DLD1 (cell line): ENCODE measurements around the gene LRP2BP.
"Not testable (repeated sequence)": the region's sequence is repeated elsewhere in the genome, so short reads cannot be mapped to it uniquely, and the experiment has no call there.

Source experiments
- in situ Hi-C: cut with HindIII; loops from 2 replicates; pipeline ENCODE4 v1.10.0; 2017; ENCODE audit warnings: low sequenced_read_pairs

The LRP2BP gene

DNA sequence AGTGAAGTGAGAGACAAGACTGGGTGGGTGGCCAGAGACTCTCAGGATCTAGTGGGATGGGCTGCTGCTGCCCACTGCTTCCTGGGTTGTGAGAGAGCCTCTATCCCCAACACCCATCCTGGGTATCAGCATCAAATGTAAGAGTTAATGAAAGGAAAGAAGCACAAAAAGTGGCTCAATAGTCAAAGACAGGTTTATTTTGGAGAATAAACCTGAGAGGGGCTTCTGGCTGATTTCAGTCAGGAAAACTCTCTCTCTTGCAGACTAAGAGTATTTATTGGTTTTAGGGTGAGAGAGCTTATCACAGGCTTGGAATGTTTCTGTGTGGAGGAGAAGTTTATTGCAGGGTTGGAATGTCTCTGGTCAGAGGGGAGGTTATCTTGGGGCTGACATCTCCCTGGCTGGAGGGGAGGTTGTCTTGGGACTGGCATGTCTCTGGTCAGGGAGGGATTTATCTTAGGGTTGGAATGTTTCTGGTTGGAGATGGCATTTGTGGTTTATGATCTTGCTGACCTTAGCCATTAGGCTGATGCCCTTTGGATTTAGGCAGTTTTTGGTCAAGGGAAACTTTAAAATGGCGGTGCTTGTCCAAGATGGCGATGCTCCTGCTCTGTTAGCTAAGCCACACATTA is 65.7 kb downstream of the LRP2BP start:
- in situ Hi-C loops: not testable (repeated sequence)

DNA sequence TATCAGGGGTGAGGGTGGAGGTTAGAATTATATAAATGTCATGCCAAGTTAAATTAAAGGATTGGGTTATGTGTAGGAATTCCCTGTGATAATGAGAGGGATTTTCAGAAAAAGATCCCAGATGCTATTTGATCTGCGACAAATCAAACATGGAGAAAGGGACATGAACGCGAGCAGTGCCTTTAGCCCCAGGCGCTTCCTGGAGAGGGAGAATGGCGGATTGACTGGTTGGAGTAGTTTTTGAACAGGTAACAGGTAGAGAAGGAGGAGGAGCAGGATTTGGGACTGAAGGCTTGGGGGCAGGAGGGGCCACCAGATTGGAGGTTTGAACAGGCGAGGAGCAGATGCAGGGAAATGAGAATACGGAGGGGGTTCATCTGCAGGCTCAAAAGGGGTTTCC is 67.1 kb downstream of the LRP2BP start:
- in situ Hi-C loops: no loop called here

DNA sequence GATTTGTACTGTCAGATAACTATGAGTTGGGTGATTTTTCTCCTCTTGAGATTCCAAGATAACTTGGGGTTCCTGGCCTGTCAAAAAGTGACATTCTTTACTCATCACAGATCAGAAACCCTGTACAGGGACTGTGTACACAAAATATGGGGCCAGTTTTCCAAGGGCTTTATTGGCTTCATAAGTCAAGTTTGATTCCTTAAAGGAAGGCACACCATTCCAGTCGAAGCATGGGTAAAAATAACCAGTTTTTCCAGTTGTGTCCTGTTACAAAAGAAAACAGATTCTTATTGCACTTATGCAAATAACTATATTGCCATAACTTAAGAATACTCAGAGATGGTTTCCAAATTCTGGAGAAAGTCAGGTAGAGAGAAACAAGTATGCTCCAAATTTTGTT is 70.0 kb downstream of the LRP2BP start:
- in situ Hi-C loops: not testable (repeated sequence)

DNA sequence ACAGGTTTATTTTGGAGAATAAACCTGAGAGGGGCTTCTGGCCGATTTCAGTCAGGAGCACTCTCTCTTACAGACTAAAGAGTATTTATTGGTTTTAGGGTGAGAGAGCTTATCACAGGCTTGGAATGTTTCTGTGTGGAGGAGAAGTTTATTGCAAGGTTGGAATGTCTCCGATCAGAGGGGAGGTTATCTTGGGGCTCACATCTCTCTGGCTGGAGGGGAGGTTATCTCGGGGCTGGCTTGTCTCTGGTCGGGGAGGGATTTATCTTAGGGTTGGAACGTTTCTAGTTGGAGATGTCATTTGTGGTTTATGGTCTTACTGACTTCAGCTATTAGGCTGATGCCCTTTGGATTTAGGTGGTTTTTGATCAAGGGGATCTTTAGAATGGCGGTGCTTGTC is 71.4 kb downstream of the LRP2BP start:
- in situ Hi-C loops: not testable (repeated sequence)

DNA sequence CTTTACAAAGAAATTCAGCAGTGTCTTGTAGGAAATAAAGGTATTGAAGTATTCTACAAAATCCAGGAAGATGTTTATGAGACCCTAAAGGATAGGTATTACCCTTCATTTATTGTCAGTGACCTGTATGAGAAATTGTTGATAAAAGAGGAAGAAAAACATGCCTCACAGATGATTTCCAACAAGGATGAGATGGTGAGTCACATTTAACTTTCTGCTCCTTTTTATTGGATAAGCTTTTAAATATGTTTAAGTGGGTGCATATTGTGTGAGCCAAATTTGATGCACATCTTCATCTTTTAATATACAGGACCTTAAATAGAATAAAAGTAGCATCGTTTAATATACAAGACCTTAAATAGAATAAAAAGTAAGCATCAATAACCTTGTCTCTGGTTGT is 72.1 kb downstream of the LRP2BP start:
- in situ Hi-C loops: no loop called here

DNA sequence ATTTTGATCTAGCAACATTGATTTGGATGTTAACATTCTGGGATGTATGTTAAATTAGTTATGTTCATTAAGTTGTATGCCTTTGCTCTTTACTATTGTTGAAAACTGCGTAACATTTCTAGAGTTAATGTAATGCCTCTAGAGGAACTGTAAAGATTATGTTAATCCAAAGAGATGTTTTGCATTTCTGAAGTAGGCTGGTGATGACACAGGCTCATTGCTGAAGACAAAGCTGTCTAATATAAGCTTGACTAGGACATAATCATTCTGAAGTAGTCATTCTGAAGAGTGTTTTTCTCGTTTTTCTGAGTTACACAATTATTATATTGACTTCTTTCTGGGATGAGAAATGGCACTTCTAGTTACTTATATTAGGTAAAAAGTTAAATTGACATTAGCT is 72.9 kb downstream of the LRP2BP start:
- in situ Hi-C loops: no loop called here

DNA sequence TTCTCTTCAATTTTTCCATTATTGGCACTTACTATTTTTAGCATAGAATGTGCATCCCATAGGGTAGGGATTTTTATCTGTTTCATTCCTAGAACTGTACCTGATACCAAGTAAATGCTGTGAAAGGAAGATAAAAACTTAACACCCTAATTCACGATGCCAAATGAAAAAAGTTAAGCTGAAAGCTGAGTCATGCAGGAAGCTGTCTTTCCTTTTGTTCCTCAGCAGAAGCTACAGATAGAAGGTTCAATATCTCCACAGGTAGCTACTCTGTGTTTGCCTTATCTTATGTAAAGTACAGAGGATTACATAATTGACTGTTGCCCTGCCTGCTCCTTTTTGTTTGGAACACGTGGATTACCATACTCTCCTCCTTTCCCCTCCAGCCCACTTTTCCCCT is 77.0 kb downstream of the LRP2BP start:
- in situ Hi-C loops: no loop called here

DNA sequence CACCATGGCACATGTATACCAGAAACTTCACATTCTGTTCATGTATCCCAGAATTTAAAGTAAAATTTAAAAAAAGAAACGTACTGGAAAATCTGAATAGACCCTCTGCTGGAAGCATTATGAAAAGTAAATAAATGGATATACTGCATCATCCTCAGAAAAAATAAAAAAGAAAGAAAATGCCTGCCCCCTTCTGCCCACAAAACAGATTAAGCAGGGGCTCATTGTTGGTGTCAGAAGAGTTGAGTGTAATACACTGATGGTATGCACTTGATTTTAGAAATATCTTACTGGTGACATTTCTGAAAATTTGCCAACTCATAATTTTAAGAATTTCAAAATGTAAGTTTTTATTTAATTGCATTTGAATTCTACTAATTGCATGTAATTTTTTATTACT is 77.8 kb downstream of the LRP2BP start:
- in situ Hi-C loops: no loop called here

DNA sequence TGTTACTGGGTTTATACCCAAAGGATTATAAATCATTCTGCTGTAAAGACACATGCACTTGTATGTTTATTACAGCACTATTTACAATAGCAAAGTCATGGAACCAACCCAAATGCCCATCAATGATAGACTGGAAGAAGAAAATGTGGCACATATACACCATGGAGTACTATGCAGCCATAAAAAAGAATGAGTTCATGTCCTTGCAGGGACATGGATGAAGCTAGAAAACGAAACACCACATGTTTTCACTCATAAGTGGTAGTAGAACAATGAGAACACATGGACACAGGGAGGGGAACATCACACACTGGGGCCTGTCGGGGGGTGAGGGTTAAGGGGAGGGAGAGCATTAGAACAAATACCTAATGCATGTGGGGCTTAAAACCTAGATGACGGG is 78.3 kb downstream of the LRP2BP start:
- in situ Hi-C loops: not testable (repeated sequence)
